IPS-NIHi7 (cell line): Measurements from ENCODE around the gene ABLIM3.
A peak's percentile ranks its signal among the peaks of the same experiment; 100 is the strongest.

Experiments
- DNase-seq: peaks from one replicate; pipeline ENCODE4 v3.0.0; 2012; ENCODE audit warnings: mixed read lengths; ENCODE audit errors: extremely low spot score

ABLIM3 gene

DNA sequence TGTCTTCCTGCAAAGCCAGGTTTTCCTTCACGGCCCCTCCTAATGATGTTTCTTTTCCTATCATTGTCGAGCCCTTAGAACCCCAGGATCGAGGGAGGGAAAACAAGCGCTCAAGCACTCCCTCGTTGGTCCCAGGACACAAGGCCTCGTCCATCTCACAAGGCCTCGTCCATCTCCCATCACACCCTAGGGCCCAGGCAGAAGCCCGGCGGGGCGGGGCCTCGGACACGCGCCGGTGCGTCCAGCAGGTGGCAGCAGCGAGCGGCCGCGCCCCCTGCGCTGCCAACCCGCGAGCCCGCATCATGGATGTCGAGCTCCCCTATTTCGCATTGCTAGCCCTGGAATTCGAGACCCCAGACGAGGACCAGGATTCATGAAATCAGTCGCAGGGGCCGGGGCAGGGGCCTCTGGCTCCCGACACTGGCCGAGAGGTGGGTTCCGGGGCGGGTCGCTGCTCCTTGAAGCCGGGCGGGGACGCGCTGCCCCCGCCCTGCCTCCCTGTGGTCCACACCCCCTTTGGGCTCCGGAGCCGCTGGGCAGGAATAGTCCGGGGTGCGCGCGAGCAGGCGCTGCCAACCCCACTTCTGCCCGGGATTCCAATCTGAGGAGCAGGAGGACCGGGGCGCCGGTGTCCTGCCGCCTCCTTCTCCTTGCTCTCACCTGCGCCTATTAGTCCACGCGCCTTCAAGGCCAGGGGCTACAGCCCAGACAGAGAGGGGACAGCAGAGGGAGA lies at the start of gene ABLIM3:
Gene ABLIM3, plus strand, starts transcription at position 270 of the 733 bp plus-strand sequence. CDS start 603 bp downstream, outside the sequence.
- peak; percentile 93 for DNase-seq

- DNase-seq = no peak
Observed at GRCh38 chr5:149093625-149094024, 47.7 kb upstream of the ABLIM3 start.

DNA sequence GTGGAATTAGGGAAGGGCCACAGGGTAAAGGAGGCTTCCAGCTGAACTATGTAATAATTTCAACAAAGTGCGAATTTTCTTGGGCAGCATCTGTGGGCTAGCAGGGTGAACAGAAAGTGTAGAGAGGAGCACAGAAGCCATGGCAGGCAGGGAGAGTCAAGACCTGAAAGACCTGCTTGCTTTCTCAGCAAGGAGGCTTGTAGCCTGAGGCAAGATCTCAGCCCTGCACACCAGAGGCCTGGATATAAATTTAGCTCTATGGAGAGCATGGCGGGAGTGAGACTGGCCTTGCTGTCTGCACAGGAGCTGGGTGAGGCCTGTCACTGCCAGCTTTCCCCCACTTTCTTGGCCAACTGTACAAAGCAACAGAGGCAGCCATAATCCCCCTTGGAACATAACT lies 46.3 kb upstream of the ABLIM3 start:
- DNase-seq = no peak

GRCh38 chr5:149099920-149100319 lies 41.4 kb upstream of the ABLIM3 start:
- DNase-seq = no peak

DNA sequence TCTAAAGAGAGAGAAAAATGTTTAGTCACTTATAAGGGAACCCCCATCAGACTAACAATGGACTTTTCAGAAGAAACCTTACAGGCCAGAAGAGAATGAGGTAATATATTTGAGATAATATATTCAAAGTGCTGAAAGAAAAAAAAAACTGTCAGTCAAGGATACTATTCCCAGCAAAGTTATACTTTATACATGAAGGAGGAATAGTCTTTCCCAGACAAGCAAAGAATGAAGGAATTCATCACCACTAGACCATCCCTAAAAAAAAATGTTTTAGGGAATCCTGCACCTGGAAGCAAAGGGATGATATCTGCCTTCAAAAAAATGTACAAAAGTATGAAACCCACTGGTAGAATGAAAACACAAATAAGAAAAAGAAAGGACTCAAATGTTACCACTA lies 41.0 kb upstream of the ABLIM3 start:
- no peak for DNase-seq

DNA sequence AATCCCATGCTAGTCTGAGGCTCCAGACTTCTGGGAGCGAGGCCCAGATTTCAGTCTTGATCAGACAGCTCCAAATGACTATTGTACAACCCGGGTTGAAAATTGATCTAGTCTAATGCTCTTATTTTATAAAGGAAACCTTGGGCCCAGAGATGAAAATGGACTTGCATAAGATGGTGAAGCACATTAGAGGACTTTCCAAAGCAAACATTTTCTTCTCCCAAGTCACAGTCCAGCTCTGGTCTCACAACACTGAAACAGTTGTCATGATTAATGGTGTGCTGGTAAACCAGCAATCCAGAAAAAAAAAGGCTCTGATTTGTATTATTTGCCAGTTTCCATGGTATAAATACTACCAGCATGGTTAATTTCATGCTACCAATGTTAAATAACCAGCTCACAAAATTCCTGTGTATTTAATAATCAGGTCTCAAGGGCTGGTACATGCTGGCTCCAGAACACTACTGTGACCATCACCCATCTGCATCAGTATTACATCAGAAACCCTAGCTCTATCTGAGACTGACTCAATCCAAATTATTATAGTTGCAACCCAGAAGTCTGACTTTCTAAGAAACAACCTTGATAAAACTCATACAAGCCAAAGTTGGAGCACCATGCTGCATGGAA lies 32.5 kb upstream of the ABLIM3 start:
- no peak for DNase-seq

DNA sequence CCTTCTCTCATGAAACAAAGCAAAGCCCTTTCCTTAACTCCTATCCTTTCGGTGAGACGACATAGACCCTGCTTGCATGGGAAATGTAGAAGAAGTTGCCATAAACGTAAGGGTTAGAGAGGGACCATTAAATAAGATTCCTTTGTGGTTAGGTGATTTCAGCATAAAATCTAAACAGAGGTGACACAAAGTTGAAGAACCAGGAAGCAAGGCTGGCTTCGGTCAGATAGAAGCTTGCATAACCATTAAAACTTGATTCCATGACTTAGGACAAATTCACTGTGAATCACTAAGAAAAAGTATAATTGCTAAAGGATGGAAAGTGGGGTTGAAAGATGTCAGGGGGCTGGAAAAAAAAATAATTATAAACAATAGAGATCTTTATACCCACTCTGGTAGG lies 30.9 kb upstream of the ABLIM3 start:
- no peak for DNase-seq

GRCh38 chr5:149113669-149114068 lies 27.6 kb upstream of the ABLIM3 start:
- DNase-seq = no peak

- DNase-seq = peak; percentile 73
Observed at GRCh38 chr5:149114403-149115312, 26.6 kb upstream of the ABLIM3 start.

DNA sequence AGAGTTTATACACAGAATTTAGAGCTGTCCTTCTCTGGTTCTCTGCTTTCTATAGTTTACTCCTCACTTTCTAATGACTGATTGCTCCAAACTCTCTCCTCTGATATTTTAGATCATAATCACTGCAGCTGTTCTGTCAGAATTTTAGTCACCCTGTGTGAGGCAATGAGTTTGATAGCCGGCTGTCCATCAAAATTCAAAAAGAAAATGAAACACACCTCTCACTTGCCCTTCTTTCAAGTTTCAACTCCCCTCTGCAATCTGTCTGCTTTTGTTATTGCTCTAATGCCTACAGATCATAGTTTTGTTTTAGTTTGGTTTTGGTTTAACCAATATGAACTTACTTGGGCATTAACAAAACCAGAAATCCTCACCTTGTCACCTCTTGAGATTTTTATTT lies 23.3 kb upstream of the ABLIM3 start:
- no peak for DNase-seq

- no peak for DNase-seq
Observed at GRCh38 chr5:149118463-149118862, 22.8 kb upstream of the ABLIM3 start.

DNA sequence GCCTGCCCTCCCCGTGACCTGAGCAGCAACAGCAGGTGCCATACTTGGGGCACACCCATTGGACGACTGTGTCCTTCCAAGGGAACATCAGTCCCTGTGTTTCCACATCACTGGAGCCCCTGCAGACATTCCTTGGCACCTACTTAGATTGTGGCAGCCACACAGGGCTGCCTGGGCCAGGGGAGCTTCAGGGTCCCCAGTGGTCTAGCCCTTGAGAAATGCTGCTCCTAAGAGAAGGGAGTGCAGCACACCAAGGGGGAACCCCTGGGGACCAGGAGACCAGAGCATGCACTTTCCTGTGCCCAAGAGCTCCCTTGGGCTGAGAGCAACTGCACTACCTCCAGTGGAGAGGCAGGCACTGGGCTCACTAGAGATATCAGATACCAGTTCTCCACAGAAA lies 20.1 kb upstream of the ABLIM3 start:
- DNase-seq = no peak

GRCh38 chr5:149123211-149123610 lies 18.1 kb upstream of the ABLIM3 start:
- no peak for DNase-seq

DNA sequence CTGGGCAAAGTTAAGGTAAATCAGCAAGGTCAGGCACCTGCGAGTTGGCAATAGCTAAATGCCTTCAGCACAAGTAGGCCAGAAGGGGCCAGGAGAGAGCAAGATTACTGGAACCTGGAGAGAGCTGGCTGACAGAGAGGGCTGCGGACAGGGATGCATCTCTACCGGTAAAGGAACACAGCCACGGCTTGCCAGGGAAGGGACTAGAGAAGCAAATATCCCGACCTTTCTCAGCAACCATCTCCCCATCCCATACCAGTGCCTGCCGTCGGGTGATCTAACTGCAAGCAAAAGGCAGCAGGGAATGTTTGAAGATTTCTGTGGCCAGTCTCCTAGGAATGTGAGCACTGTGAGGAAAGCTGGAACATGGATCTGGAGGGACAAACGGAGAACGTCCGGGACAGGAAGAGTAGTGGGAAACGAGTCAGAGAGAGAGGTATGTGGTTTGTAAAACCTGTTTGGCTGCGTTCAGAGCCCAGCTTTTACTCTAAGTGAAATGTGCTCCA lies 15.9 kb upstream of the ABLIM3 start:
- peak; percentile 85 for DNase-seq

DNA sequence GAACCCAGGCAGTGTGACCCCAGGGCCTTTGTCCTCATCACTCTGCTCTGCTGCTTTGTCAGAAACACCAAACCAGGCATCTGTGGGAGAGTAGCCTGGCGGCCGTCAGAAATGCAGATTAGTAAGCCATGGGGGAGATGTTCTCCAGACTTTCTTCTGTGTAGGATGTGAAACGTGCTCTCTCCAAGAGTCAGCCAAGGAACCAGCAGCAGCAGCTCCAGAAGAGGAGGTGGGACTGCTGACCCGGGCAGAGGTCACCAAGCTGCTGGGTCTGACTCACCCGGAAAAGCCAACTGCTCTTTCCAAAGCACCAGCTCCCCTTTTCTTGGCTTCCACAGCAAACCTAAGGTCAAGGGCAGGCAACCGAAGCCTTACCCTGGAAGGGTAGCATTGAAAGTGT lies 14.4 kb upstream of the ABLIM3 start:
- no peak for DNase-seq

- DNase-seq = no peak
Observed at GRCh38 chr5:149127394-149127955, 13.8 kb upstream of the ABLIM3 start.

GRCh38 chr5:149128023-149128875 lies 13.0 kb upstream of the ABLIM3 start:
- DNase-seq = peak; percentile 77

DNA sequence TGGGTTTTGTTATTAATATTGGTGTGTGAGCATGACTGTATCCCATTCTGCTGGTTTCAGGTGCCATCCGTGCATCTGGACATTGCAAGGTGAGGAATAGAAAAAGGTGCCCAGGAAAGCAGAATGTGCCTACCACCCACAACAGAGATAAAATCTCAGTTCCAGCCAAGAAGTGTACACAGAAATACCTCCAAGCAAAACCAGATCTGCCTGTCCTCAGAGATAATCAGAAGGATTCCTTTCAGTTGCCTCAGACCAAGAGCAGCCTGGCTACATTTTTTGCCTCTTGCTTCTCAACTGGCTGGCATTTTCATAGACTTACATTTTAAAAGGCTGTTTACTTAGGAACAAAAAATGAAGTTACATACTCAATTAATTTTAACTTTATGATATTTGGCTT lies 12.1 kb upstream of the ABLIM3 start:
- no peak for DNase-seq

GRCh38 chr5:149130121-149130914 lies 11.0 kb upstream of the ABLIM3 start:
- DNase-seq = no peak

GRCh38 chr5:149132474-149132873 lies 8.8 kb upstream of the ABLIM3 start:
- DNase-seq = no peak
